GM12865 (cell line): ENCODE results near the gene P3H2.

ENCODE experiments used
- DNase-seq: peaks from one replicate; pipeline ENCODE4 v3.0.0; 2010; ENCODE audit warnings: low read depth
- H3K4me3 ChIP-seq: 2 replicates; pipeline ENCODE4 v1.5.1; 2011; ENCODE audit warnings: mild to moderate bottlenecking, low read depth, low read length, control low read depth
- CTCF ChIP-seq: IDR thresholded peaks from 2 replicates; pipeline ENCODE4 v1.5.1; 2011; ENCODE audit warnings: low read length, control low read depth, low read depth, inconsistent platforms; ENCODE audit not compliant: insufficient read depth; ENCODE audit errors: missing control alignments

P3H2 gene

GRCh38 chr3:189990826-189991225, 129.9 kb downstream of the P3H2 start:
- no peak for DNase-seq
- no peak overlapping the region for H3K4me3 ChIP-seq
- no peak for TF ChIP-seq CTCF

GRCh38 chr3:189988854-189989253, 131.8 kb downstream of the P3H2 start:
- DNase-seq: no peak
- no peak overlapping the region for H3K4me3 ChIP-seq
- TF ChIP-seq CTCF: no peak

- no peak overlapping the region for H3K4me3 ChIP-seq
- no peak for DNase-seq
- TF ChIP-seq CTCF: no peak
Measured at GRCh38 chr3:189988322-189988721, 132.4 kb downstream of the P3H2 start.

- no peak for DNase-seq
- no peak for TF ChIP-seq CTCF
- no peak overlapping the region for H3K4me3 ChIP-seq
Measured at GRCh38 chr3:189985948-189986347, 134.7 kb downstream of the P3H2 start.

- no peak for TF ChIP-seq CTCF
- H3K4me3 ChIP-seq: no peak overlapping the region
- no peak for DNase-seq
Measured at GRCh38 chr3:189983612-189984011, 137.1 kb downstream of the P3H2 start.

GRCh38 chr3:189982321-189982945, 138.3 kb downstream of the P3H2 start:
- H3K4me3 ChIP-seq: no peak overlapping the region
- DNase-seq: no peak
- TF ChIP-seq CTCF: no peak

GRCh38 chr3:189981668-189982067, 139.0 kb downstream of the P3H2 start:
- no peak overlapping the region for H3K4me3 ChIP-seq
- DNase-seq: no peak
- TF ChIP-seq CTCF: no peak
